ENCODE results near the gene NRXN3. TPM values are rescaled to one million over a fixed set of nuclear protein-coding genes. Genes with fewer than 3 reads are reported as not detected.

The NRXN3 gene
- total RNA-seq, 2 donors from 2014 or later = 1.3 to 2.3 TPM

DNA sequence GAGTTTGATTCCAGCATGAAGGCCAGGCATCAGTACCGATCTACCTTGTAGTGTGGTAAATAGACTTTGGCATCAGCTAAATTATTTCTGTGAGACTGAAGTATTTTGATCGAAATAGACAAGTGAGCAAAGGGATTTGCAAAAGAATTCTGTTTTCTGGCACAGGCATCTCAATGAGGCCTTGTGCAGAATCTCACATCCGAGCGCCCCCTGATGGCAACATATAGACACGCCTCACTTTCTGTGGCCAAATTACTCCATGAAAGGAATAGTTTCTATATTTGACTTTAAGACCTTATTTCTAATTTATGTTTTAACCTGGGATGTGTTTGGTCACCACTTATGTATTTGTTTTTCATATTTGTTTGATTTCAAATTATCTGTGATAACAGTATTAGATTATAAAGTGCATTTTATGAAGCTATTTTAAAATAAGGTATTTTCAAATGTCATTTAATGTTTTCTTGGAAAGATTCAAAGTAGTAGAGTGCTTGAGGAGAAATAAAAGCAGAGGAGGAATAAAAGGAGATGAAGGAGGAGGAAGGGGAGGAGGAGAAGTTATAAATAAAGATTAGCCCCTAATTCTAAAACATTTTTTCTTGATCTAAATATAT is 731.9 kb downstream of the NRXN3 start:
- ATAC-seq = no peak
- peak; percentile 34 to 65 (median 35) for DNase-seq

DNA sequence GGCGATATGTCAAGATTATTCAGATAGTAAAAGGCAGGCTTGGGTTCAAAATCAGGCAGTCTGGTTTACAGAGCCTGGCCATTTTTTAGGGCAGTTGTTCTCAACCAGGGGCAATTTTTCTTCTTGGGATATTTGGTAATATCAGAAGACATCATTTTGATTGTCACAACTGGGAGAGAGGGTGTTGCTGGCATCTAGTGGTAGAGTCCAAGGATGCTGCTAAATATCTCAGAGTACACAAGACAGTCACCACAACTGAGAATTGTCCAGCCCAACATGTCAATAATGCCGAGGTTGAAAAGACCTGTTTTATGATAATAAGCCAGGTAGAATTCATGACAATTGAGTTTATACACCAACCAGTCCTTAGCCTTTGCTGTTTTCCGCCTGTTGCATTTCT is 733.9 kb downstream of the NRXN3 start:
- Histone ChIP-seq H3K4me3 (no peak overlapping the region), H3K36me3 (replicated peaks in 1 of 2; ENCODE audit: insufficient read depth in 1 of 2, low read depth in 2 of 2) (no peaks in the 10 kb centered on the region), H3K27ac (no peak overlapping the region), H3K9me3 (no peaks in the 10 kb centered on the region), H3K4me1 (no peaks in the 10 kb centered on the region), H3K27me3 (no peaks in the 10 kb centered on the region)
- no peak for TF ChIP-seq POLR2A (IDR thresholded peaks at IDR 0.05)
- TF ChIP-seq, protein P1, sequence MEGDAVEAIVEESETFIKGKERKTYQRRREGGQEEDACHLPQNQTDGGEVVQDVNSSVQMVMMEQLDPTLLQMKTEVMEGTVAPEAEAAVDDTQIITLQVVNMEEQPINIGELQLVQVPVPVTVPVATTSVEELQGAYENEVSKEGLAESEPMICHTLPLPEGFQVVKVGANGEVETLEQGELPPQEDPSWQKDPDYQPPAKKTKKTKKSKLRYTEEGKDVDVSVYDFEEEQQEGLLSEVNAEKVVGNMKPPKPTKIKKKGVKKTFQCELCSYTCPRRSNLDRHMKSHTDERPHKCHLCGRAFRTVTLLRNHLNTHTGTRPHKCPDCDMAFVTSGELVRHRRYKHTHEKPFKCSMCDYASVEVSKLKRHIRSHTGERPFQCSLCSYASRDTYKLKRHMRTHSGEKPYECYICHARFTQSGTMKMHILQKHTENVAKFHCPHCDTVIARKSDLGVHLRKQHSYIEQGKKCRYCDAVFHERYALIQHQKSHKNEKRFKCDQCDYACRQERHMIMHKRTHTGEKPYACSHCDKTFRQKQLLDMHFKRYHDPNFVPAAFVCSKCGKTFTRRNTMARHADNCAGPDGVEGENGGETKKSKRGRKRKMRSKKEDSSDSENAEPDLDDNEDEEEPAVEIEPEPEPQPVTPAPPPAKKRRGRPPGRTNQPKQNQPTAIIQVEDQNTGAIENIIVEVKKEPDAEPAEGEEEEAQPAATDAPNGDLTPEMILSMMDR (IDR thresholded peaks at IDR 0.05) = no peak
- intact Hi-C loops (cut with DNase I) = no loop called here
- no peak for DNase-seq
- no peak for ATAC-seq
- 70 to 74% methylated on average over 3 of the region's 3 CpGs for WGBS, 2 donors

More for the DNA sequence above, 731.9 kb downstream of the NRXN3 start:
- no peak for TF ChIP-seq POLR2A (IDR thresholded peaks at IDR 0.05)
- TF ChIP-seq, protein P1 (IDR thresholded peaks at IDR 0.05) = peak in 6 of 7 experiments; percentile 31 to 53 (median 36)
- Histone ChIP-seq H3K4me3 (no peak overlapping the region), H3K27ac (no peak overlapping the region), H3K36me3 (replicated peaks in 1 of 2; ENCODE audit: insufficient read depth in 1 of 2, low read depth in 2 of 2) (no peaks in the 10 kb centered on the region), H3K27me3 (no peaks in the 10 kb centered on the region), H3K9me3 (no peaks in the 10 kb centered on the region), H3K4me1 (no peaks in the 10 kb centered on the region)
- intact Hi-C loops (cut with DNase I) = no loop called here
- WGBS, 2 donors = 10 to 13% methylated on average over 5 of the region's 5 CpGs

DNA sequence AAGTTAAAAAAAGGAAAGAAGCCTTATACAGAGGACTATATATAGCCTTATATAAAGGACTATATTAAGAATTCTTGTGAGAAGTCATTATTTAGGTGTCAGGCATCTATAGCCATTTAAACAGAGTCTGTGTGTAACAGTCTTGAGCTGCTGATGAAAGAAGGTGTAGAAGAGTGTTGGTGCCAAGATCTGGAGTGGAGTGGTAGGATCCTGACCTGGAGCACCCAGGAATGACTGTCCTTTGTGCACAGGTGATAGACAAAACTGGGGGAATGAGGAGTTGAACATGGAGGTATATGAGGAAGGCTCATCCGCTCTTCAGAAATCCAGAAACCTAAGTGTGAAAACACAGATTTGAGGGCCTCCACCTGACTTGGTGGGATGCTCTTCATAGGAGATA is 747.3 kb downstream of the NRXN3 start:
- Histone ChIP-seq H3K4me3 (no peak overlapping the region), H3K27ac (no peak overlapping the region), H3K9me3 (no peaks in the 10 kb centered on the region), H3K4me1 (no peaks in the 10 kb centered on the region), H3K36me3 (replicated peaks in 1 of 2; ENCODE audit: insufficient read depth in 1 of 2, low read depth in 2 of 2) (no peaks in the 10 kb centered on the region), H3K27me3 (peaks cover 0 to 5% of the 10 kb centered on the region in 2 donors)
- TF ChIP-seq, protein P1 (IDR thresholded peaks at IDR 0.05) = no peak
- no peak for TF ChIP-seq POLR2A (IDR thresholded peaks at IDR 0.05)
- 89 to 96% methylated on average over 1 of the region's 1 CpG for whole genome bisulfite sequencing, 2 donors
- DNase-seq = no peak
- intact Hi-C loops (cut with DNase I) = no loop called here
- no peak for ATAC-seq

DNA sequence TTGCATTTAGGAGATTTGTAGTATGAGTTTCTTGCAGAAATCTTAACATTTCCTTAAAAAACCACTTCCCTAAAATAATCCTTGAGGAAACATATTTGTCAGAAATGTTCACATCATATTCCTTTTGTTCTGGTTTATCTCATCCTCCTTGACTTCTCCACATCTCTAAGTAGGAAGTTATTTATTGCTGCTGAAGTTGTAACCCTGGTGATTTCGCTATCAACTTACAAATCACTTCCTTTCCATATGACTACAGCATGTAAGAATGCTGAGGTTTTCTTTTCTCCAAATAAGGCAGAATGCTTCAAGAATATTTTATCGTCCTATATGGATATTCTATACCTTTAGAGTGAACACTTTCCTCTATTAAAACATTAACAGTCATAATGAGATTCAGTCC is 751.7 kb downstream of the NRXN3 start:
- Histone ChIP-seq H3K27ac (no peak overlapping the region), H3K36me3 (replicated peaks in 1 of 2; ENCODE audit: insufficient read depth in 1 of 2, low read depth in 2 of 2) (no peaks in the 10 kb centered on the region), H3K27me3 (no peaks in the 10 kb centered on the region), H3K9me3 (no peaks in the 10 kb centered on the region), H3K4me1 (no peaks in the 10 kb centered on the region), H3K4me3 (no peak overlapping the region)
- TF ChIP-seq, protein P1 (IDR thresholded peaks at IDR 0.05) = no peak
- no peak for TF ChIP-seq POLR2A (IDR thresholded peaks at IDR 0.05)
- 39 to 52% methylated on average over 2 of the region's 2 CpGs for WGBS, 2 donors
- no peak for DNase-seq
- intact Hi-C loops (cut with DNase I) = no loop called here
- ATAC-seq = no peak

DNA sequence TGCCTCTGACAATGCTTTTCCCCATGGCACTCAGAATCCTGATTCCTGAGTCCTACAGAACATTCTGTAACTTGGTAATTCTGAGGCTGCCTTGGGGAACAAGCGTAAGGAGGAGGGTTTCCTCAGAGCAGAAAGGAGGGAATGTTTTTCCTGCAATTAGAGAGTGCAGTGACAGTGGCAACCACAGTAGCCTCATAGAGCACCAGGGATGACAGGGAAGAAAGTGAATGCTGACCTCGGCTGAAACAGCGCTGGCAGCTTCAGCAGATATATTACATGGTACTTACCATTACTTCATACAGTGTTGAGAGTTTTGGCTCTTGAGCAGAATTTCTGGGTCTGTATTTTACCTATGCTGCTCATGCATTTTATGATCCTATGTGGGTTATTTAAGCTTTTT is 757.1 kb downstream of the NRXN3 start:
- no peak for ATAC-seq
- H3K4me1 ChIP-seq = no peaks in the 10 kb centered on the region
- no peaks in the 10 kb centered on the region for H3K9me3 ChIP-seq
- no peaks in the 10 kb centered on the region for H3K27me3 ChIP-seq
- intact Hi-C loops (cut with DNase I) = no loop called here
- no peak overlapping the region for H3K27ac ChIP-seq
- H3K36me3 ChIP-seq (replicated peaks in 1 of 2; ENCODE audit: insufficient read depth in 1 of 2, low read depth in 2 of 2) = no peaks in the 10 kb centered on the region
- H3K4me3 ChIP-seq = no peak overlapping the region
- 73 to 78% methylated on average over 3 of the region's 3 CpGs for WGBS, 2 donors
- no peak for DNase-seq
- TF ChIP-seq, protein P1 (IDR thresholded peaks at IDR 0.05) = no peak
- TF ChIP-seq POLR2A (IDR thresholded peaks at IDR 0.05) = no peak

Data from body of pancreas (tissue), 4 donors.